Right lobe of liver (tissue), 4 donors: ENCODE measurements around the gene CFAP43.

Source experiments
- POLR2A ChIP-seq: fragments of 450-650 bp; IDR thresholded peaks from one replicate; pipeline ENCODE4 v1.6.1; 2017; ENCODE audit warnings: antibody characterized with exemption, mild to moderate bottlenecking
- TF ChIP-seq, protein P1 (sequence below), 4 donors: fragments of 200-600 bp in 3 of 4; fragments of 450-650 bp in 1 of 4; IDR thresholded peaks; one replicate each; pipeline versions ENCODE4 v1.5.1 to v1.8.0; 2016 to 2022; ENCODE audit warnings: antibody characterized with exemption in 4 of 4, mild to moderate bottlenecking in 2 of 4
- donor health status: DM: no; HTN: no; CAD: no.
- donor health status: DM: no; HTN: no; CAD: no.
- donor health status: DM: no; HTN: yes; CAD: no.

DNA sequence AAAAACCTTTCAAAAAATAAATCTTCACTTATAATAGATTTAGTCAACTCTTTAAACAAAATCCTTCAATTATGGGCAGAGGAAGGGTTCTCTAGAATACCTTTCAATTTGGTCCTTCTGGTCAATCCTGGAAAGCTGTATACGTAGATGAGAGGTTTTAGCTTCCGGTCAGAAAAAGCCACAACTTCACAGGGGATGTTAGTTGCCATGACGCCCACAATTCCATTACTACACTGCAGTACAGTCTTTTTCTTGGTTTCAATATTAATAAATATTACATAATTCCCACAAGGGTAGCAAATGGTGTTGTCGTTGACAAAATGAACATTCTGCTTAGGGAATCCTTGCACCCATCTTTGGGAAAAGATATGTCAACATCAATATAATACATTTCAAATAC lies 1.7 kb downstream of the CFAP43 start:
- TF ChIP-seq, protein P1, sequence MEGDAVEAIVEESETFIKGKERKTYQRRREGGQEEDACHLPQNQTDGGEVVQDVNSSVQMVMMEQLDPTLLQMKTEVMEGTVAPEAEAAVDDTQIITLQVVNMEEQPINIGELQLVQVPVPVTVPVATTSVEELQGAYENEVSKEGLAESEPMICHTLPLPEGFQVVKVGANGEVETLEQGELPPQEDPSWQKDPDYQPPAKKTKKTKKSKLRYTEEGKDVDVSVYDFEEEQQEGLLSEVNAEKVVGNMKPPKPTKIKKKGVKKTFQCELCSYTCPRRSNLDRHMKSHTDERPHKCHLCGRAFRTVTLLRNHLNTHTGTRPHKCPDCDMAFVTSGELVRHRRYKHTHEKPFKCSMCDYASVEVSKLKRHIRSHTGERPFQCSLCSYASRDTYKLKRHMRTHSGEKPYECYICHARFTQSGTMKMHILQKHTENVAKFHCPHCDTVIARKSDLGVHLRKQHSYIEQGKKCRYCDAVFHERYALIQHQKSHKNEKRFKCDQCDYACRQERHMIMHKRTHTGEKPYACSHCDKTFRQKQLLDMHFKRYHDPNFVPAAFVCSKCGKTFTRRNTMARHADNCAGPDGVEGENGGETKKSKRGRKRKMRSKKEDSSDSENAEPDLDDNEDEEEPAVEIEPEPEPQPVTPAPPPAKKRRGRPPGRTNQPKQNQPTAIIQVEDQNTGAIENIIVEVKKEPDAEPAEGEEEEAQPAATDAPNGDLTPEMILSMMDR (IDR thresholded peaks at IDR 0.05), result no peak
- TF ChIP-seq POLR2A, result no peak
